NCI-H2107 treated with DMSO at 0.1 percent for 48 hours (cell line): ENCODE data around the gene DNAL1.
"Not testable (repeated sequence)": the region's sequence is repeated elsewhere in the genome, so short reads cannot be mapped to it uniquely, and the experiment has no call there.

Experiments used
- DNase-seq: peaks from one replicate; lab custom pipeline; 2025; ENCODE audit not compliant: unreplicated experiment; lab: John Stamatoyannopoulos, UW

Gene DNAL1

DNA sequence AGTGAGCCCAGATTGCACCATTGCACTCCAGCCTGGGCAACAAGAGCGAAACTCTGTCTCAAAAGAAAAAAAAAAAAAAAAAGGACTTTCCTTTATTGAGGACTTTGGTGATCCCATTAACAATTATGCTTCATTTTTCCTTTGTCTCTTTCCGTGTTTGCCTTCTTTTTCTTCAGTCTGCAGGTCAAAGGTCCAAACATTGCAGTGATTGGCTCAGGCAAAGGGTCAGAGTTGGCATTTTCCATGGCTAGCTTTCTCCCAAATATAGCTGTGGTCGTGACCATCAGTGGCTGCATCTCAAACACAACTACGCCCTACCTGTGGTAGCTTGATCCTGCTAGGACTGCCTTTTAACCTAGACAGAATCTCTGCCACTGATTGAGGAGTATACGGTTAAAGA is 7.0 kb upstream of the DNAL1 start:
- DNase-seq: no peak

GRCh38 chr14:73640796-73641365 is 3.9 kb upstream of the DNAL1 start:
- DNase-seq: no peak

- no peak for DNase-seq
Measured at GRCh38 chr14:73645248-73645610, 443 bp downstream of the DNAL1 start.

GRCh38 chr14:73651005-73651404 is 6.2 kb downstream of the DNAL1 start:
- DNase-seq: no peak

- DNase-seq: no peak
Measured at GRCh38 chr14:73655851-73656250, 11.1 kb downstream of the DNAL1 start.

DNA sequence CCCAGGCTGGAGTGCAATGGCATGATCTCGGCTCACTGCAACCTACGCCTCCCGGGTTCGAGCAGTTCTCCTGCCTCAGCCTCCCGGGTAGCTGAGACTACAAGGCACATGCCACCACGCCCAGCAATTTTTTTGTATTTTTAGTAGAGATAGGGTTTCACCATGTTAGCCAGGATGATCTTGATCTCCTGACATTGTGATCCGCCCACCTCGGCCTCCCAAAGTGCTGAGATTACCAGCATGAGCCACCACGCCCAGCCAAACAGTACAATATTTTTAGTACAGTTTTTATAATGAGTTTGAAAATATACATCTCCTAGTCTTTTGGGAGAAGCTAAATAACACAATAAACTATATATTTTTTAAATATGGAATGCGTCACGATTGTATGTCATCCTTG is 14.4 kb downstream of the DNAL1 start:
- not testable (repeated sequence) for DNase-seq

GRCh38 chr14:73660511-73660910 is 15.7 kb downstream of the DNAL1 start:
- no peak for DNase-seq

DNA sequence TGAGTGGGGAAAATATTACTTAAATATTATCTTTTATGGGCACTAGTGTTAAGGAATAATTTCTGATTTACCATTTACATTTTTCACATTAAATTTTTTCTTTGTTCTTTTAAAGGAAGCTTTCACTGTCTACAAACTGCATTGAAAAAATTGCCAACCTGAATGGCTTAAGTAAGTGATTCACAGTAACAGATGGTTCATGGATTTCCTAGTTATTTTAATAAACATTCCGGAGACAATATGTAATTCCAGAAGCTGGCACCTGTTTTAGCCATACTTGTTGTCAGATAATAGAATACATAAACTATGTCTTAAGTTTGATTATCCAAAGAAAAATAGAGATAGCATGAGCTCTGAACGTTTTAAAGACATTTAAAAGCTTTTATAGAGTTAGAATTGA is 17.1 kb downstream of the DNAL1 start:
- DNase-seq: no peak

DNA sequence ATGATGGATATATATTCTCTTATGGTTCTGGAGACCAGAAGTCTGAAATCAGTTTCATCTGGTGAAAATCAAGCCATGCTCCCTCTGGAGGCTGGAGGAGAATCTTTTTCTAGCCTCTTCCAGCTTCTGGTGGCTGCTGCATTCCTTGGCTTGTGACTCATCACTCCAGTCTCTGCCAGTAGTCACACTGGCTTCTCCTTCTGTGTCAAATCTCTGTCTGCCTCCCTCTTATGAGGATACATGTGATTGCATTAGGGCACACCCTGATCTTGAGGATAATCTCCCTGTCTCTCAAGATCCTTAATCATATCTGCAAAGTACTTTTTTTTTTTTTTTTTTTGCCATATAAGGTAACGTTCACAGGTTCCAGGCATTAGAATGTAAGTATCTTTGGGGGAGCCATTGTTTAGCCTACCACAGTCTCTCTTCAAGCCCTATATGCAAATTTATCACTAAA is 17.7 kb downstream of the DNAL1 start:
- no peak for DNase-seq

DNA sequence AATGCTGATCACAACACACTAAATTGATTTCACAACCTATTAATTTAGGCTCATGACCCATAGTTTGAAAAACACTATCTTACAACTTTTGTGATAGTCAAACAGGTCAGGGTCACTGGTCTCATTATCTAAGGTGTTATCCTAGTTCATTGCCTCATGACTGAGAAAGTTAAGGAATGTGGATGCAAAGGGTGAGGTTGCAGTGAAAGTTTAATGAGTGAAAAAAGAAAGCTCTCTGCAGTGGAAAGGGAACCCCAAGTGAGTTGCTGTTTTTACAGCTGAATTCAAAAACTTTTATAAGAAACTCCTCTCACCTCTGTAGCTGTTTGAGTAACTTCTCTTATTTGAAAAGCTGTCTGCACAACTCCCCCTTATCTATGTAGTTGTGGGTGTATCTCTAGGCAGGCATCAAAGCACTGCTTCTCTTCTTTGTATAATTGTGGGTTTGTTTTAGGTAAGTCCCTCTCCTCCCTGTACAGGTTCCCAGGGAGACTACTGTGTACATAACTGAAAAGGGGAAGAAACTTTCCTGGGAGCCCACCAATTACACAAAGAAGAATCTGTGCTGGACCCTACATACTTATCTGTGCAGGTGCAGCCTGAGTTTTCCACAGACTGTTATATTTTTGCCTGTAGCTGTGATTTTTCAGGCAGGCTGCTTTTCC is 18.9 kb downstream of the DNAL1 start:
- no peak for DNase-seq

DNA sequence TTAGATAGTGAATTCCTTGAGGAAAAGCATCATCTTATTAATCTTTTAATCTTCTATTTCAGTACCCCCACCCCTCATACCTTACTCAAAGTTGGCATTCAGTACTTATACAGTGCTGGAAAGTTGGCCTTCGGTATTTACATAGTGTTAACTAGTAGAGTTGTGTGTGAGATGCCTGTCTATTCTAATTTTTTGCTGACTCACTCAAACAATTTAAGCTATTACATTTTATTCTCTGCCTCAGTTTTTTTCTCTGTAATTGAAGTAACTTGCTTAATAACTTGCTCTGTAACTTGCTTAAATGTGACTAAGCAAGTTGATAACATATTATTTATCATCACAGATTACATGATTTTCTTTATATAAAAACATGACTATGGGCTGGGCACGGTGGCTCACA is 20.3 kb downstream of the DNAL1 start:
- DNase-seq: no peak

DNA sequence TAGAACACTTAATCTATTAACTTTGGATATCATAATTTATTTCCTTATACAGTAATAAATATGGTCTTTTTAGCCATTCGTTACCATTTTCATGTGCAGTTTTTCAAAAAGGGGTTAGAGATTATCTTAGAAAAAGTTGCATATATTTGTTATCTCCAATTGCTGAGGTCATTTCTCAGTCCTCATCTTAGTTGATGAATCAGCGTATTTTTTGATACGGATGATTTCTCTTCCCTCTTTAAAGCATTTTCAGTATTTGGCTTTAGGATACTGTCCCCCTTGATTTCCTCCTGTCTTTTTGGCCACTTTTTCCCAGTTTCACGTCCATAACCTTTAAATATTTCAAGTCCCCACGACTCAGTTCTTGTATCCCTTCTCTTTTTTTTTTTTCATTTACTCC is 21.8 kb downstream of the DNAL1 start:
- DNase-seq: no peak

- DNase-seq: no peak
Measured at GRCh38 chr14:73667854-73668253, 23.1 kb downstream of the DNAL1 start.

- DNase-seq: no peak
Measured at GRCh38 chr14:73674986-73675385, 30.2 kb downstream of the DNAL1 start.

GRCh38 chr14:73678698-73679097 is 33.9 kb downstream of the DNAL1 start:
- no peak for DNase-seq

GRCh38 chr14:73680821-73681220 is 36.0 kb downstream of the DNAL1 start:
- DNase-seq: no peak

- no peak for DNase-seq
Measured at GRCh38 chr14:73684627-73685026, 39.8 kb downstream of the DNAL1 start.

DNA sequence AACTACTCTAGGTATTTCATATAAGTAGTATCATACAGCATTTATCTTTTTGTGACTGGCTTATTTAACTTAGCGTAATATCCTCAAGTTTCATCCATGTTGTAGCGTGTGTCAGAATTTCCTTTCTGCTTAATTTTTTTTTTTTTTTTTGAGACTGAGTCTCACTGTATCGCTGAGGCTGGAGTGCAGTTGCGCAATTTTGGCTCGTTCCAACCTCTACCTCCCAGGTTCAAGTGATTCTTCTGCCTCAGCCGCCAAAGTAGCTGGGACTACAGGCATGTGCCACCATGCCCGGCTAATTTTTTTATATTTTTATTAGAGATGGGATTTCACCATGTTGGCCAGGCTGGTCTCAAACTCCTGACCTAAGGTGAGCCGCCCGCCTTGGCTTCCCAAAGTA is 40.5 kb downstream of the DNAL1 start:
- no peak for DNase-seq

GRCh38 chr14:73686901-73687300 is 42.1 kb downstream of the DNAL1 start:
- no peak for DNase-seq

DNA sequence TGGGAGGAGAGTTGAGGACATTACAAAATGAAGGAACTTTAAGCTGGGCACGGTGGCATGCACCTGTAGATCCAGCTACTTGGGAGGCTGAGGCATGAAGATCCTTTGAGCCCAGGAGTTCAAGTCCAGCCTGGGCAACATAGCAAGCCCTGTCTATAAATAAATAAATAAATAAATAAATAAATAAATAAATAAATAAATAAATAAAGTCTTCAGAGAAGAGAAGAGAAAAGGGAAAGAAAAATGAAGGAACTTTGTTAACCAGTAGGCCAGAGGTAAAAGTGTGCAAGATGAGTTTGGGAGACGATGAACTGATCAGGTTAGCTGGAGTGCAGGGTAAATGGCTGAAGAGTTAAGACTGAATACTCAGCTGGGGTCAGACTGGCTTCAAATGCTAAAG is 49.3 kb downstream of the DNAL1 start:
- DNase-seq: no peak

GRCh38 chr14:73695082-73695481 is 50.3 kb downstream of the DNAL1 start:
- DNase-seq: no peak

GRCh38 chr14:73695997-73696396 is 51.2 kb downstream of the DNAL1 start:
- DNase-seq: no peak
